Measurements from ENCODE around the gene CLMP.

The CLMP gene

DNA sequence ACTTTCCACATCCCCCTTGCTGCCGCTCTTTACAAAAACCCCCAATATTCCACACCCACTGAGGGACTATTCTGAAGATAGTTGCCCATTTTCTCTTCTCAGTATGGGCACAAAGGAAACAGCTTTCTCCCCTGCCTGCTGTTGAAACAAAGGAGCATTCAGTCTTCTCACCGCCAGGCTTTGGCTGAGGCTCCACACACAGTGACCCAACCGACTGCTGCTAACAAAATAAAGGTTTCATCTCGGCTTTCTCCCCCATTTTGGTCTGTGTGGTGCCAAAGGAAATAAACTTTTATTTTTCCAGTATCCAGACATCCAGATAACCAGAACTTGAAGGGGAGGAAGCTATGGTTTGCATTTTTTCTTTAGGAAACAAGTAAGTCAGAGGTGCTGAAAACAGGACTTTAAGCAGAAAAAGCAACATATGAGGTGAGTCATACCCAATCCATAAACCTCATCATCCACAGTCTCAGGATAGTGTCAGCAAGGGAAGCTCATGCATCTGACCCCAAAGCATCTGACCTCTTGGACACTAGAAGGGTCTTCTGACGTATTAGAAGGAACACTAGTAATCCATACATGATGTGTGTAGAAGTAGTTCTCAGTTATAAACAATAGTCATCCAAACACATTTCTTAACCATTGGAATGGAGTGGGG lies 6.4 kb downstream of the CLMP start:
- Histone ChIP-seq H3K27ac (replicated peaks) (no peak overlapping the region), H3K27me3 (ENCODE audit: insufficient read depth, poor library complexity, severe bottlenecking) (peaks cover 14% of the 10 kb centered on the region), H3K4me3 (replicated peaks; ENCODE audit: insufficient read depth, low read length) (no peak overlapping the region)
- TF ChIP-seq POLR2AphosphoS5 (IDR thresholded peaks at IDR 0.05; ENCODE audit: low read depth) (no peak), SPI1 (IDR thresholded peaks at IDR 0.05; ENCODE audit: borderline replicate concordance, low read depth) (no peak), GABPA (IDR thresholded peaks at IDR 0.05; ENCODE audit: low read depth) (no peak)
- TF ChIP-seq, protein P1, sequence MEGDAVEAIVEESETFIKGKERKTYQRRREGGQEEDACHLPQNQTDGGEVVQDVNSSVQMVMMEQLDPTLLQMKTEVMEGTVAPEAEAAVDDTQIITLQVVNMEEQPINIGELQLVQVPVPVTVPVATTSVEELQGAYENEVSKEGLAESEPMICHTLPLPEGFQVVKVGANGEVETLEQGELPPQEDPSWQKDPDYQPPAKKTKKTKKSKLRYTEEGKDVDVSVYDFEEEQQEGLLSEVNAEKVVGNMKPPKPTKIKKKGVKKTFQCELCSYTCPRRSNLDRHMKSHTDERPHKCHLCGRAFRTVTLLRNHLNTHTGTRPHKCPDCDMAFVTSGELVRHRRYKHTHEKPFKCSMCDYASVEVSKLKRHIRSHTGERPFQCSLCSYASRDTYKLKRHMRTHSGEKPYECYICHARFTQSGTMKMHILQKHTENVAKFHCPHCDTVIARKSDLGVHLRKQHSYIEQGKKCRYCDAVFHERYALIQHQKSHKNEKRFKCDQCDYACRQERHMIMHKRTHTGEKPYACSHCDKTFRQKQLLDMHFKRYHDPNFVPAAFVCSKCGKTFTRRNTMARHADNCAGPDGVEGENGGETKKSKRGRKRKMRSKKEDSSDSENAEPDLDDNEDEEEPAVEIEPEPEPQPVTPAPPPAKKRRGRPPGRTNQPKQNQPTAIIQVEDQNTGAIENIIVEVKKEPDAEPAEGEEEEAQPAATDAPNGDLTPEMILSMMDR (IDR thresholded peaks at IDR 0.05; ENCODE audit: insufficient read depth, low read length) = no peak
- TF ChIP-seq, protein P2, sequence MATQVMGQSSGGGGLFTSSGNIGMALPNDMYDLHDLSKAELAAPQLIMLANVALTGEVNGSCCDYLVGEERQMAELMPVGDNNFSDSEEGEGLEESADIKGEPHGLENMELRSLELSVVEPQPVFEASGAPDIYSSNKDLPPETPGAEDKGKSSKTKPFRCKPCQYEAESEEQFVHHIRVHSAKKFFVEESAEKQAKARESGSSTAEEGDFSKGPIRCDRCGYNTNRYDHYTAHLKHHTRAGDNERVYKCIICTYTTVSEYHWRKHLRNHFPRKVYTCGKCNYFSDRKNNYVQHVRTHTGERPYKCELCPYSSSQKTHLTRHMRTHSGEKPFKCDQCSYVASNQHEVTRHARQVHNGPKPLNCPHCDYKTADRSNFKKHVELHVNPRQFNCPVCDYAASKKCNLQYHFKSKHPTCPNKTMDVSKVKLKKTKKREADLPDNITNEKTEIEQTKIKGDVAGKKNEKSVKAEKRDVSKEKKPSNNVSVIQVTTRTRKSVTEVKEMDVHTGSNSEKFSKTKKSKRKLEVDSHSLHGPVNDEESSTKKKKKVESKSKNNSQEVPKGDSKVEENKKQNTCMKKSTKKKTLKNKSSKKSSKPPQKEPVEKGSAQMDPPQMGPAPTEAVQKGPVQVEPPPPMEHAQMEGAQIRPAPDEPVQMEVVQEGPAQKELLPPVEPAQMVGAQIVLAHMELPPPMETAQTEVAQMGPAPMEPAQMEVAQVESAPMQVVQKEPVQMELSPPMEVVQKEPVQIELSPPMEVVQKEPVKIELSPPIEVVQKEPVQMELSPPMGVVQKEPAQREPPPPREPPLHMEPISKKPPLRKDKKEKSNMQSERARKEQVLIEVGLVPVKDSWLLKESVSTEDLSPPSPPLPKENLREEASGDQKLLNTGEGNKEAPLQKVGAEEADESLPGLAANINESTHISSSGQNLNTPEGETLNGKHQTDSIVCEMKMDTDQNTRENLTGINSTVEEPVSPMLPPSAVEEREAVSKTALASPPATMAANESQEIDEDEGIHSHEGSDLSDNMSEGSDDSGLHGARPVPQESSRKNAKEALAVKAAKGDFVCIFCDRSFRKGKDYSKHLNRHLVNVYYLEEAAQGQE (IDR thresholded peaks at IDR 0.05; ENCODE audit: insufficient replicate concordance, low read depth) = no peak
- DNase-seq (ENCODE audit: low read depth in 1 of 2, low spot score in 1 of 2) = no peak

DNA sequence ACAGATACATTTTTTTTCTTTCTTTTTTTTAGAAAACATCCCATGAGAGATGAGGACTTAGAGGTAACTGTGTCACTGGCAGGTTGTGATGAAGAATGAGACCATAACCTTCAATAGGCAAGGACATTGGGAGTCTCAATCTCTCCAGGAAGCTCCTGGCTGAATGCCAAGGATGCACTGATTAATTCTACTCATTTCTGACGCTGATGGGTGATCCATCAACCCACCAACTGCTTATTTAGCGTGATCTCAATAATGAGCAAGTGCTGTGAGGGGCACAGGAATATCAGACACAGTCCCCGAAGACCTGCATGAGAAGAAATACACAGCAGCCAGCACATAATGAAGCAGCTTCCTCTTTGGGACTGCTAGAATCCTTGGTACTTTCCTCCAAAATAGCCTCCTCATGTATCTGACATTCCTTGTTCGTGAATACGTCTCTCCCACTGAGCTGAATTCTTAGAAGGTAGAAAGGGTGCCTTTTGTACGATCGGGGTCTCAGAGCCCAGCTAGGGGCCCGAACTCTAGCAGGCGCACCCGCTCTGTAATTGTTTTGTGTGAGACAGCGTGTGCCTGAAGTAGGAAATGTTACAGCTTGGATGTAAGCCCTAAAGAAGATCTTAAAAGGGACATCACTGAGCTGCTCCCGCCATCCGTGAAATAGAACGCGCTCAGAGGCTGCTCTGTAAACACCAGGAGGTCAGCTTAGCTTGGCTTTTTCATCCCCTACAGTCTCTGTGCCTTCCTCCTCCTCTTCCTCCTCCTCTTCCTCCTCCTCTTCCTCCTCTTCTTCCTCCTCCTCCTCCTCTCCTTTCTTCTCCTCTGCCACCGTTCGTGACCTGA lies 7.2 kb downstream of the CLMP start:
- no peak overlapping the region for H3K4me3 ChIP-seq (replicated peaks; ENCODE audit: insufficient read depth, low read length)
- H3K27me3 ChIP-seq (ENCODE audit: insufficient read depth, poor library complexity, severe bottlenecking) = peaks cover 14% of the 10 kb centered on the region
- no peak for DNase-seq (ENCODE audit: low read depth in 1 of 2, low spot score in 1 of 2)
- no peak overlapping the region for H3K27ac ChIP-seq (replicated peaks)
- TF ChIP-seq POLR2AphosphoS5 (IDR thresholded peaks at IDR 0.05; ENCODE audit: low read depth) = no peak
- TF ChIP-seq GABPA (IDR thresholded peaks at IDR 0.05; ENCODE audit: low read depth) = no peak
- no peak for TF ChIP-seq SPI1 (IDR thresholded peaks at IDR 0.05; ENCODE audit: borderline replicate concordance, low read depth)
- TF ChIP-seq, protein P1 (IDR thresholded peaks at IDR 0.05; ENCODE audit: insufficient read depth, low read length) = no peak

DNA sequence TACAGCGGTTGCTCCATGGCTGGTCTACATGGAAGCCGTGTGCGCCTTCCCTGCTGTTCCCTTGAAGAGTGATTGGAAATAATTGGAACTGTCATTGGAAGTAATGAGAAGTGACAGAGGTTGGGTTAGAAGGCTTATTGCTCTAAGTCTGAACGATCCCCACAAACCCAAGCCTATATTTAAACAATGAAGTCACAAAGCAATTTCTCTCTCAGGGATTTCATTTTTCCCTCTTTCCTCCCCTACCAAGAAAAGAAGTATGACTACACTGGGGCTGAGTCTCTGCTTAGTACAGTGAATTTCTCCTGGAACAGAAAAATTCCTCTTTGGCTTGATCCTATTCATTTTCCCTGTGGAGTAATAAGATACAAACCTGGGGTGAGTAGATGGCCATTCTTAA lies 7.8 kb downstream of the CLMP start:
- no peak overlapping the region for H3K4me3 ChIP-seq (replicated peaks; ENCODE audit: insufficient read depth, low read length)
- DNase-seq (ENCODE audit: low read depth in 1 of 2, low spot score in 1 of 2) = no peak
- H3K27me3 ChIP-seq (ENCODE audit: insufficient read depth, poor library complexity, severe bottlenecking) = peaks cover 12% of the 10 kb centered on the region
- TF ChIP-seq, protein P1 (IDR thresholded peaks at IDR 0.05; ENCODE audit: insufficient read depth, low read length) = no peak
- TF ChIP-seq POLR2AphosphoS5 (IDR thresholded peaks at IDR 0.05; ENCODE audit: low read depth) = no peak
- no peak for TF ChIP-seq GABPA (IDR thresholded peaks at IDR 0.05; ENCODE audit: low read depth)
- no peak for TF ChIP-seq SPI1 (IDR thresholded peaks at IDR 0.05; ENCODE audit: borderline replicate concordance, low read depth)
- TF ChIP-seq, protein P2 (IDR thresholded peaks at IDR 0.05; ENCODE audit: insufficient replicate concordance, low read depth) = no peak
- H3K27ac ChIP-seq (replicated peaks) = no peak overlapping the region
